GM18519 (cell line): Measurements from ENCODE around the gene CHIC2.
"Not testable (repeated sequence)": the region's sequence is repeated elsewhere in the genome, so short reads cannot be mapped to it uniquely, and the experiment has no call there.

ENCODE experiments used
- ATAC-seq: cut with Tn5 transposase; IDR thresholded peaks from one replicate; pipeline ENCODE4 v1.9.1; 2021; ENCODE audit warnings: mild to moderate bottlenecking, moderate library complexity; ENCODE audit not compliant: unreplicated experiment, low FRiP score

CHIC2 gene

GRCh38 chr4:54061873-54062272, 2.5 kb downstream of the CHIC2 start:
- ATAC-seq, result no peak

GRCh38 chr4:54061067-54061466, 3.3 kb downstream of the CHIC2 start:
- ATAC-seq, result no peak

- no peak for ATAC-seq
Observed at GRCh38 chr4:54060116-54060515, 4.3 kb downstream of the CHIC2 start.

GRCh38 chr4:54058171-54058570, 6.2 kb downstream of the CHIC2 start:
- no peak for ATAC-seq

- ATAC-seq, result no peak
Observed at GRCh38 chr4:54056360-54056759, 8.0 kb downstream of the CHIC2 start.

- no peak for ATAC-seq
Observed at GRCh38 chr4:54055494-54055893, 8.9 kb downstream of the CHIC2 start.

GRCh38 chr4:54054501-54054900, 9.9 kb downstream of the CHIC2 start:
- ATAC-seq, result no peak

GRCh38 chr4:54053322-54053721, 11.1 kb downstream of the CHIC2 start:
- not testable (repeated sequence) for ATAC-seq

GRCh38 chr4:54050214-54050904, 14.0 kb downstream of the CHIC2 start:
- ATAC-seq, result no peak

GRCh38 chr4:54043630-54044029, 20.8 kb downstream of the CHIC2 start:
- ATAC-seq, result not testable (repeated sequence)

GRCh38 chr4:54041933-54042332, 22.5 kb downstream of the CHIC2 start:
- ATAC-seq, result no peak

- no peak for ATAC-seq
Observed at GRCh38 chr4:54041100-54041499, 23.3 kb downstream of the CHIC2 start.

GRCh38 chr4:54038056-54038455, 26.3 kb downstream of the CHIC2 start:
- no peak for ATAC-seq

- ATAC-seq, result no peak
Observed at GRCh38 chr4:54036184-54036583, 28.2 kb downstream of the CHIC2 start.

GRCh38 chr4:54032558-54033135, 31.8 kb downstream of the CHIC2 start:
- no peak for ATAC-seq

- no peak for ATAC-seq
Observed at GRCh38 chr4:54027311-54027710, 37.1 kb downstream of the CHIC2 start.

GRCh38 chr4:54025582-54025981, 38.8 kb downstream of the CHIC2 start:
- ATAC-seq, result no peak

- ATAC-seq, result not testable (repeated sequence)
Observed at GRCh38 chr4:54023019-54023418, 41.4 kb downstream of the CHIC2 start.

GRCh38 chr4:54017974-54018373, 46.4 kb downstream of the CHIC2 start:
- ATAC-seq, result no peak

GRCh38 chr4:54017308-54017707, 47.1 kb downstream of the CHIC2 start:
- no peak for ATAC-seq

GRCh38 chr4:54016504-54016903, 47.9 kb downstream of the CHIC2 start:
- ATAC-seq, result no peak

GRCh38 chr4:54015423-54016030, 48.9 kb downstream of the CHIC2 start:
- no peak for ATAC-seq
